Kidney (tissue), 14 donors: ENCODE measurements around the gene LSM7. TPM values are rescaled to one million over a fixed set of nuclear protein-coding genes. Genes with fewer than 3 reads are reported as not detected.

Experiments used
- DNase-seq, 5 donors: peaks; one replicate each; pipeline ENCODE4 v3.0.0-alpha.2; 2013 to 2020
- FAIRE-seq: peaks from 2 replicates; lab custom pipeline; 2012; peaks lifted over from hg19 to GRCh38; lab: Jason Lieb, UNC
- H3K27ac ChIP-seq, 2 donors: one replicate each; pipeline ENCODE4 v1.7.0; 2013; ENCODE audit warnings: low read depth in 2 of 2, low read length in 2 of 2, inconsistent platforms in 1 of 2
- H3K27me3 ChIP-seq: one replicate; pipeline ENCODE4 v1.7.1; 2013; ENCODE audit warnings: low read length, inconsistent platforms; ENCODE audit not compliant: control insufficient read depth, insufficient read depth
- H3K36me3 ChIP-seq, 3 donors: one replicate each; pipeline versions ENCODE4 v1.7.0 to v1.7.1; 2013; ENCODE audit warnings: low read length in 3 of 3, control low read depth in 1 of 3, inconsistent platforms in 1 of 3; ENCODE audit not compliant: insufficient read depth in 3 of 3, control insufficient read depth in 2 of 3
- H3K4me1 ChIP-seq, 3 donors: one replicate each; pipeline versions ENCODE4 v1.7.0 to v1.7.1; 2013; ENCODE audit warnings: low read length in 3 of 3, inconsistent platforms in 1 of 3, low read depth in 1 of 3; ENCODE audit not compliant: control insufficient read depth in 2 of 3, insufficient read depth in 2 of 3
- H3K4me3 ChIP-seq, 3 donors: one replicate each; pipeline versions ENCODE4 v1.7.0 to v1.8.1; 2013; ENCODE audit warnings: low read length in 3 of 3, control low read depth in 1 of 3, inconsistent platforms in 1 of 3
- H3K9ac ChIP-seq, 3 donors: one replicate each; pipeline versions ENCODE4 v1.7.0 to v1.7.1; 2013; ENCODE audit warnings: low read length in 3 of 3, control low read depth in 1 of 3, inconsistent platforms in 1 of 3
- H3K9me3 ChIP-seq, 3 donors: one replicate each; pipeline versions ENCODE4 v1.7.0 to v1.7.1; 2013; ENCODE audit warnings: low read length in 3 of 3, control low read depth in 1 of 3, inconsistent platforms in 1 of 3; ENCODE audit not compliant: control insufficient read depth in 2 of 3, insufficient read depth in 1 of 3
- CTCF ChIP-seq: IDR thresholded peaks from 3 replicates; pipeline ENCODE4 v1.5.1; 2012; ENCODE audit warnings: mild to moderate bottlenecking, moderate library complexity, borderline replicate concordance; ENCODE audit not compliant: insufficient read depth; ENCODE audit errors: extremely low read depth
- intact Hi-C: fragments of 100-400 bp; cut with DNase I; formaldehyde crosslinking; loops from one replicate; pipeline ENCODE4 v1.11.1; 2022
- polyA plus RNA-seq: library from polyadenylated mRNA; stranded (reverse); fragments of 350-450 nt; fragmentation: Illumina TruSeq; extraction: RNeasy Lipid Tissue Mini Kit (QIAGEN cat#74804); gene quantifications from one replicate; pipeline ENCODE4 v1.2.3, GENCODE V29; 2014; ENCODE audit warnings: low read depth, low replicate concordance; ENCODE audit not compliant: insufficient read depth
- total RNA-seq: library from RNA; stranded (reverse); fragmentation: NEBNext Ultra II Directional; extraction: Animal tissue kit (Norgen Biotek cat#: 25700); gene quantifications from one replicate; pipeline ENCODE4 v1.2.1, GENCODE V29; 2021
- donor health status: control.
- donor health status: control.
- donor health status: control.
- donor health status: control.
- donor health status: control.
- donor health status: DM: yes; HTN: yes; CAD: no.
- donor health status: Normal renal cell carcinoma (clear cell type).

LSM7 gene
- total and polyA plus RNA-seq, 2 donors from 2014 or later, result 54.0 to 160 TPM

- peaks cover 0 to 3% (median 0%) of the 10 kb centered on the region in 3 donors for H3K36me3 ChIP-seq
- H3K9me3 ChIP-seq, result no peaks in the 10 kb centered on the region
- FAIRE-seq (no peak), DNase-seq (peak in 1 of 5 donors; percentile 42)
- no peaks in the 10 kb centered on the region for H3K27me3 ChIP-seq
- H3K4me3 ChIP-seq, result no peak overlapping the region
- intact Hi-C loops, result no loop called here
- no peak overlapping the region for H3K27ac ChIP-seq
- no peak for TF ChIP-seq CTCF
- H3K9ac ChIP-seq, result peak overlapping the region in 1 of 3 donors; percentile 15
- peaks cover 0 to 44% (median 21%) of the 10 kb centered on the region in 3 donors for H3K4me1 ChIP-seq
These were observed 3.3 kb upstream of the LSM7 start for GRCh38 chr19:2331601-2332246.

GRCh38 chr19:2330632-2331284, 2.4 kb upstream of the LSM7 start:
- Histone ChIP-seq H3K9ac (peak overlapping the region in 1 of 3 donors; percentile 15), H3K27ac (peak overlapping the region in 1 of 2 donors; percentile 22), H3K36me3 (no peaks in the 10 kb centered on the region), H3K9me3 (no peaks in the 10 kb centered on the region), H3K27me3 (no peaks in the 10 kb centered on the region), H3K4me3 (peak overlapping the region in 2 of 3 donors; percentile 24 to 29), H3K4me1 (peaks cover 0 to 44% (median 21%) of the 10 kb centered on the region in 3 donors)
- intact Hi-C loops, result no loop called here
- TF ChIP-seq CTCF, result no peak
- DNase-seq, result peak in 3 of 5 donors; percentile 55 to 75 (median 62)
- FAIRE-seq, result no peak

DNA sequence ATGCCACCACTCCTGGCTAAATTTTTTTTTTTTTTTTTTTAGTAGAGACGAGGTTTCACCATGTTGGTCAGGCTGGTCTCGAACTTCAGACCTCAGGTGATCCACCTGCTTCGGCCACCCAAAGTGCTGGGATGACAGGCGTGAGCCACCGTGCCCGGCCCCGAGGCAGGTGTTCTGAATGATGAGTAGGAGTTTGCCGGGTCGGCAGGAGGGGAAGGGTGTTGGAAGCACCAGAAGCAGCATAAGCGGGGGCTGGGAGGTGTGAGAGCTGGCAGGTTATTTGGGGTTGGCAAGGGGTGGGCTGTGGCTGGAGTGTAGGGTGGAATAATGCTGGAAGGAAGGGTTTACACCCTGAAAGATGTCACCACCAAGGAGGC, 1.9 kb upstream of the LSM7 start:
- no peak overlapping the region for H3K4me3 ChIP-seq
- DNase-seq (peak in 1 of 5 donors; percentile 57), FAIRE-seq (no peak)
- peaks cover 0 to 44% (median 21%) of the 10 kb centered on the region in 3 donors for H3K4me1 ChIP-seq
- no peaks in the 10 kb centered on the region for H3K36me3 ChIP-seq
- H3K9me3 ChIP-seq, result no peaks in the 10 kb centered on the region
- no peak for TF ChIP-seq CTCF
- peak overlapping the region in 1 of 2 donors; percentile 22 for H3K27ac ChIP-seq
- H3K9ac ChIP-seq, result peak overlapping the region in 1 of 3 donors; percentile 7
- intact Hi-C loops, result no loop called here
- H3K27me3 ChIP-seq, result no peaks in the 10 kb centered on the region
